NCI-H2196 treated with DMSO at 0.1 percent for 48 hours (cell line): Measurements from ENCODE around the gene UGT1A6.

Source experiments
- DNase-seq: peaks from one replicate; lab custom pipeline; 2025; ENCODE audit not compliant: unreplicated experiment; lab: John Stamatoyannopoulos, UW

UGT1A6 gene

DNA sequence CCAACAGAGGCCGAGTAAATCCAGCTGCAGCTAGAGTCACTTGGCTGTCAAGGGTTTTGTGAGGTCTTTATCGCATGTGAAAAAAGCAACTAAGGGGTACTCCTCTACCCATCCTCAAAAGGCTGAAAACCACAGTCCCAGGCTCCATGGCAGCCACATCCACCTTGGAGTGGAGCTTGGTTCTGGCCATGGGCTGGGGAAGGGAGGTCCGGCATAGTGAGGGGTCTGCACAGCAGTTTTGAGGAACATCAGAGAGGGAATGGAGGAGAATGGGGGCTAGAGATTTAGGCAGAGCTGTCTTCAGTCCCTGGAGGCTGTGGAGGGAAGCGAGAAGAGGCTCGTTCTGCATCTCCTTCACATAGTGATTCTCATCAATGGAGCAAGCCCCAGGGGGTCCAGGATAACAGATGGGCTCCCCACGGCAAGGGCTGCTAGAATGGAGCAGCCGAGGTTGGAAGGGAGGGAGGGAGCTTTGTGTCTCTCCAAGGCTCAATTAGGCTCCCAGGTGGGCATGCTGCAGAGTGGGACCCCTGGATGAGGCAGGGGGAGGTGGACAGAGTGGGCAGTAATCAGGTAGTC is 106.5 kb downstream of the UGT1A6 start:
- DNase-seq: no peak

DNA sequence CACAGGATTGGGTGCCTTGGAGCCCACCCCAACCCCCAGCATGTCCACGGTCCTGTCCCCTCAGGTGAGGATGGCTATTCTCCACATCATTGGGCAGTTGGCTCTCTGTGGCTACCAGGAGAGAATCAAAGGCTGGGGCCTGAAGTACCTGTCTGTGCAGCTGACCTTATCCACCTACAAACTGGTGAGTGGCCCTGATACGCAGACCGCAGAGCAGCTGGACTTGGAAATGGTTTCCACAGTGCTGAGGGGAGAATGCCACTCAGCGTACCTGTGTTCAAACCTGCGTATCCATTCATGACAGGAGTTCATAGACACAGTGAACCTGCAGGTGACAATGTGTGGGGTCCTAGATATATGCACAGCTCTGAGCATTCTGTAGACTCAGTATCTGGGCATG is 107.0 kb downstream of the UGT1A6 start:
- DNase-seq: no peak

GRCh38 chr2:233800208-233800607 is 107.5 kb downstream of the UGT1A6 start:
- no peak for DNase-seq

DNA sequence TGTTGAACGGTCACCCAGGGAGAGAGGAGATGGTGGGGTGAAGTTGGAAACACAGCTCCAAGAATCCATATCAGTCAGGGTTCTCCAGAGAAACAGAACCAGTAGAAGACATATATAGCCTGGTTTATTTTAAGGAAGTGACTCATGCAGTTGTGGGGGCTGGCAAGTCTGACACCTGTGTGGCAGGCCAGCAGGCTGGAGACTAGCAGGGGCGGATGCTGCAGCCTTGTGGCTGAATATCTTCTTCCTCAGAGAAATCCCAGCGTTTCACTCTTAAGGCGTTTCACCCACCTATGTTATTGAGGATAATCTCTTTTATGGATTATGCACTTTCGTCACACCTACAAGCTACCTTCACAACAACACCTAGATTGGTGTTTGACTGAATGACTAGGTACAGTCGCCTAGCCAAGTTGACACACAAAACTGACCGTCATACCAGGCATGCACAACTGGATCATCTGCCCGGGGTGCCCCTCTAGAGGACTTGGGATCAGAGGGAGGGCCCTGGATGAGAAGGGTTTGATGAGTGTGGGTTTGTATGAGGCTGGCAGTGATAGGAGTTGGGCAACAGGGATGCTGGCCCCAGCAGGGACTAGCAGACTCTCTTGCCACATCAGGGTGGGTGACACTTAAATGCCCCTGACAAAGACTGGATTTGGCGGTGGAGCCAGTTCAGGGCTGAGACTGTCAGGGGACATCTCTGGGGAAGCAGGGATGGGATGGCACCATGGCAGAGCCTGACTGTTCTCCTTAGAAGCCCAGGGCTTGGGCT is 108.9 kb downstream of the UGT1A6 start:
- no peak for DNase-seq

GRCh38 chr2:233802132-233802815 is 109.6 kb downstream of the UGT1A6 start:
- DNase-seq: no peak

DNA sequence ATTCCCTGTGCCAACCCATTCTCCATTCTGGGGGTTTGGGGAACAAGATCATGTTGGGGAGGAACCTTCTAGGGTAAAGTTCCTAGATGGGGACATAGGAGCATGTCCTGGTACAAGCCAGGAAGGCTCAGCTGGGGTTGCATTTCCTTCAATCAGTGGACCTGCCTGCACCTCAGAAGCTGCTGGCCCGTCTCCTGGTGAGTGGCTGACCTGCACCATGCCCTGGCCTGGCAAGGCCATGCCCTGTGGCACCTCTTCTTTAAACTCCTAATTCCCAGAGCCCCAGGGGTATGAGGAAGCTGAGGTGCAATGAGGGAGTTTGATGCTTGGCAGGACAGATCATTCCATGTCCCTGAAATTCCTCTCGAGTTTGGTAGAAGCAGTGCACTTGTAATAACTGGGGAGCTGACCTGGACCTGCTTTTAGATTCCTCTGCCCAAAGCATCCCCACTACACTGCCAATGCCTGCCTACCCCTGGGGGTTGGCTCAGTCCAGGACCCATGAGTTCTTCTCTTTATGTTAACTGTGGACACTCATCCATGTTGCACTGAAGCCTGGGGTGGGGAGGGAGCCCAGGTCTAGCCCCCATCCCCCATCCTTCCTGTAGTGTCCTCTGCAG is 110.7 kb downstream of the UGT1A6 start:
- DNase-seq: no peak

- no peak for DNase-seq
Measured at GRCh38 chr2:233803994-233804393, 111.3 kb downstream of the UGT1A6 start.

DNA sequence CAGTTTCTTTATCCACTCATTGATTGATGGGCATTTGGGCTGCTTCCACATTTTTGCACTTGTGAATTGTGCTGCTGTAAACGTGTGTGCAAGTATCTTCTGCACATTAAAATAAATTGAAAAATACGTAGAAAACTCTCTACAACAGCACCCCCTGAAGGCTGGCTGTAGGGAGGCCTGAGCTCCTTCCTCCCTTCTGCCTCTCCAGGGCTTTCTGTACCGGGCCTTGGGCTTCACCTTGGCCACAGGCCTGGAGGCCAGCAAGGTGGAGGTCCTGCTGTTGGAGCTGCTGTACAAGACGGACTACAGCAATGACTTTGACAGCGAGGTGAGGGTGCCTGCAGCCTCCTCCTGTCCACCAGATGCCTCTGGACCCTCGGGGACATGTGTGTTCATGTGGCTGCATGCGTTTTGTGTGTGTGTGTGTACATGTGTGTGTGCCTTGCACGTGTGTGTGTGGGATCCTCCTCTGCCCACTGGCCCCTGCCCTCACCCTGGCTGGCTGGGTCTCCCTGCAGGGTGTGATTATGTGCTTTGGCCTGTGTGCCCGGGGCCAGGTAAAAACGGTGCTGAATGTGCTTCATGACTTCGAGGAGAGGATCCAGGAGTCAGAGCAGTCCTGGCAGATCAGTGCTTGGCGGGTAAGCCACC is 114.7 kb downstream of the UGT1A6 start:
- DNase-seq: no peak

- DNase-seq: no peak
Measured at GRCh38 chr2:233807966-233808935, 115.6 kb downstream of the UGT1A6 start.

- no peak for DNase-seq
Measured at GRCh38 chr2:233810385-233810784, 117.7 kb downstream of the UGT1A6 start.

GRCh38 chr2:233811087-233811486 is 118.4 kb downstream of the UGT1A6 start:
- no peak for DNase-seq

DNA sequence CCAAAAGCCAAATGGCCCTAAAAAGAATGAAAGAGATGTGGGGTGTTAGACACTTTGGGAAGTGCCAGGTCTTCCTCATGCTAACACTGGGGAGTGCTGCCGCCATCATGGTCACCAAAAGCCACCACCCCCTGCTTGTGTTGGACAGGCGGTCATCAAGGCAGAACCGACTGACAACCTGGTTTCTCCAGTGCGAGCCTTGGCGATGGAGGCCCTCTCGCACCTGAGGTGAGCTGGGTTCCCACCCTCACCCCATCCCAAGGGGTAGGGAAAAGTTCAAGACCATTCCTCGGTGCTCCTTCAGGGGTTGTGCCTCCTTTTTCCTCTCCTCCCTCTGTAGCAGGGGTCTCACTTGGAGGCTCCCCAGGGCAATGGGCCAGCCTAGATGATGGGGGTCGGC is 119.0 kb downstream of the UGT1A6 start:
- no peak for DNase-seq

DNA sequence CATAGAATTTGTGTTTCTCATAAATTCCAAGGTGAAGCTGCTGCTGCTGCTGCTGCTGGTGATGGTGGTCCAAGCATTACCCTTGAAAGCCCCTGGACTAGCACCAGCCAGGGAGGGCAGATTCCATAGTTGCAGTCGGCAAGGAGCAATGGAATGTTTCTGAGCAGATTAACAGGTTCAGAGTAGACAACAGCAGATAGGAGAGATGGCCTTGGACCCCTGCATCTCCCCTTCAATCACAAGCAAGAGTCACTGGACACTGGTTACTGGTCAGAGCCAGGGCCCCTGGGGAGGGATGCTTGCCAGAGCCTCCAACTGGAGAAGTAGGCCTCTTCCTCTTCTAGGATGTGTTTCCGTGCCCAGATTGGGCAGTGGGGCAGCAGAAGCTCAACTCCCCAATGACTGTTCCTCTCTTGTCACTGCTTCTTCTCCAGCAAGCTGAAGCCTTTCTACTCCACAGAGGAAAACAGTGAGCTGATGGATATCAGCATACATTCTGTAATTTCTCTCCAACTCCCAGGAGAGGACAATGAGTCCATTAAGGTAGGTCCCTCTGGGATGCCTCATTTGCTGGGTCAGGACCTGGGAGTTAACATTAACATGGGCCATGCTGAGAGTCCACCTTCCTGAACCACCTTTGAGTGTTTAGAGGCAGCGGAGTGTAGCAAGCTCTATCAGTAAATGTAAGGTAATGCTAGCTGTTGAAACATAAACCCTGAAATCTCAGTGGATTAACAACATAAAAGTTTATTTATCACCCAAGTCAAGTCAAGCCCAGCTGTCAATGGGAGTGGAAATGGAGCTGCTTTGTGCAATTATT is 120.8 kb downstream of the UGT1A6 start:
- no peak for DNase-seq

DNA sequence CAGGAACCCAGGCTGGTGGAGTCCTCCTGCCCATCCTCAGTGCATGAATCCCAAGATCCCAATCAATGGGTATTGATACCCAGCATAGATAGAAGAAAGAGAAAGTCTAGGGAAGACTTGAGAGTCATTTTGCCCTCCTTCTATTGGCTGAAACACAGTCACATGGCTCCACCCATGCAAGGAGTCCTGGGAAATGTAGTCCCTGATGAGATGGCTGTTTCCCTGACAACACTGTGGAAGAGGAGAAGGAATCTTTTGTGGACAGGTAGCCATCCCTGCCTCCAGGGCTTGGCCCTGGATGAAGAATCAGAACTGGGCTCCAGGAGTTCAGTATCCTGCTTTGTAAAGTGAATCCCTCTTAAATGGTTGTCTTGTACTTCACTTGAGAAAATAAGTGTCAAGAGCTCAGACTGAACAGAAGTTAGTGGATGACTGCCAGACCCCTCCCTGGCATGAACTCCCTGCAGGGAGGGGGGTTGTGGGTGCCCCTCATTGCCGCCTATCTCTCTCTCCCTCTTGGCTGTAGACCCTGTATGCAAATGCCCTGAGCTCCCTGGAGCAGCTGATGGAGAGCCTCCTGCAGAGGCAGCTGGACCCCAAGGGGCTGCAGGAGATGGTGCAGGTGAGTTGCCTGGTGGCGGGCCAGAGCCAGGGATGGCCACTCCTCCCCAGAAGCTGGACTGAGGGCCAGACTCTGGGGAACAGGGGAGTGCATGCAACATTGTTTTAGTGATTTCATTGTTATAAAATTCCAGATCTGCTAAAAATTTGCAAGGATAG is 121.6 kb downstream of the UGT1A6 start:
- DNase-seq: no peak

DNA sequence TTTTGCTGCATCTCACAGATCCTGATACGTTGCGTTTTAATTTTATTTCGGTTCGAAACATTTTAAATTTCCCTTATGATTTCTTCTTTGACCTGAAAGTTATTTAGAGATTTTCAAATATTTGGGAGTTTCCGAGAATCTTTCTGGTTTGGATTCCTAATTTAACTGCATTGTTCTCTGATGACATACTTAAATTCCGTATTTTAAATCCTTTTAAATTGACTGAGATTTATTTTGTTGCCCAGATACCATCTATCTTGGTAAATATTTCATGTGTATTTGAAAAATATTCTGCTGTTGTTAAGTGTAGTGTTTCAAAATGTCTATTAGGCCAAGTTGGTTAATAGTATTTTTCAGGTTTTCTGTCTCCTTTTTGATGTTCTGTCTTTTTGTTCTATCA is 123.2 kb downstream of the UGT1A6 start:
- no peak for DNase-seq

- DNase-seq: no peak
Measured at GRCh38 chr2:233816334-233816733, 123.6 kb downstream of the UGT1A6 start.

DNA sequence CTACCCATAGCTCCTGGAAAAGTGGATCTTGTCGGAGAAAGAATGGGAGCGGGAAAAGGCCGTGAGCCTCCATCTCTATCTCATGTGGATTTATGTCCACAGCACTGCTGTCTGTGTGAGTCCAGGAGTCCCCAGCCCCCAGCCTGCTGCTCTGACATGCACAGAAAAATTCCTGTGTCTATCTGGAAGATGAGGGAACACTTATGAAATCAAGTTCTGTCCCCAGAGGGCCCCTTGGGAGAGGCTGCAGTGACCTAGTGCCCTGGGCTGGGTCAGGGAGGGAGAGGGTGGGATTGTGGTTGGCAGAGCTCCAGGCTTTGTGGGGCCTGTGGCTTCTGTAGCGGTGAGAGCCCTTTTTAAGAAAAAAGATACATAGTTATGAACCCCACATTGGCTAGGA is 124.1 kb downstream of the UGT1A6 start:
- no peak for DNase-seq

- no peak for DNase-seq
Measured at GRCh38 chr2:233817361-233817911, 124.7 kb downstream of the UGT1A6 start.
